ENCODE measurements around the gene GJC2.

The GJC2 gene

DNA sequence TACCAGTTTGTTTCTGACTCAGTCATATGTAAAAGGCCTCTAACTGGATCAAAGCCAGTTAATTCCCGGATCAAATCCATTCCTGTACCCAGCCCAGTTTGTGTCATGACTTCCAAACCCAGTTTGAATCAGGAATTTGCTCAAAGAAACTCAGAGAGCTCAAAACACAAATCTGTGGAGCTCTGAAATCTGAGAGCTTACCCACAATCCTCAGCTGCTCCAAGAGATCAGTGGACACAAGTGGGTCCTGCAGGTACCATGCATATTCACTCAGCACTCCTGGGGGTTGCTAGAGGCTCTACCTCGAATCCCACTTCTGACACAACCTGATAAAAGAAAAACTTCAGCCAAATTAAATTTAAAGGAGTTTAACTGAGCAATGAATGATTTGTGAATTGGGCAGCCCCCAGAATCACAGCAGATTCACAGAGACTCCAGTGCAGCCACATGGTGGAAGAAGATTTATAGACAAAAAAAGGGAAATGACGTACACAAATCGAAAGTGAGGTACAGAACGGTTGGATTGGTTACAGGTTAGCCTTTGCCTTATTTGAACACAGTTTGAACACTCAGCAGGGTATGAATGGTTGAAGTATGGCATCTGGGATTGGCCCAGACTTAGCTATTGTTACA, 28.8 kb upstream of the GJC2 start:
- DNase-seq: no peak
- Histone ChIP-seq H3K4me3 (ENCODE audit: low read depth, low read length) (no peak overlapping the region), H3K27ac (no peak overlapping the region), H3K36me3 (replicated peaks) (no peaks in the 10 kb centered on the region), H3K27me3 (replicated peaks) (no peaks in the 10 kb centered on the region)
- TF ChIP-seq, protein P1, sequence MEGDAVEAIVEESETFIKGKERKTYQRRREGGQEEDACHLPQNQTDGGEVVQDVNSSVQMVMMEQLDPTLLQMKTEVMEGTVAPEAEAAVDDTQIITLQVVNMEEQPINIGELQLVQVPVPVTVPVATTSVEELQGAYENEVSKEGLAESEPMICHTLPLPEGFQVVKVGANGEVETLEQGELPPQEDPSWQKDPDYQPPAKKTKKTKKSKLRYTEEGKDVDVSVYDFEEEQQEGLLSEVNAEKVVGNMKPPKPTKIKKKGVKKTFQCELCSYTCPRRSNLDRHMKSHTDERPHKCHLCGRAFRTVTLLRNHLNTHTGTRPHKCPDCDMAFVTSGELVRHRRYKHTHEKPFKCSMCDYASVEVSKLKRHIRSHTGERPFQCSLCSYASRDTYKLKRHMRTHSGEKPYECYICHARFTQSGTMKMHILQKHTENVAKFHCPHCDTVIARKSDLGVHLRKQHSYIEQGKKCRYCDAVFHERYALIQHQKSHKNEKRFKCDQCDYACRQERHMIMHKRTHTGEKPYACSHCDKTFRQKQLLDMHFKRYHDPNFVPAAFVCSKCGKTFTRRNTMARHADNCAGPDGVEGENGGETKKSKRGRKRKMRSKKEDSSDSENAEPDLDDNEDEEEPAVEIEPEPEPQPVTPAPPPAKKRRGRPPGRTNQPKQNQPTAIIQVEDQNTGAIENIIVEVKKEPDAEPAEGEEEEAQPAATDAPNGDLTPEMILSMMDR (IDR thresholded peaks at IDR 0.05; ENCODE audit: low read depth, low read length, missing control alignments): no peak
- in situ Hi-C loops (cut with HindIII; ENCODE audit: low pct_ligation_motif_present, low sequenced_read_pairs): no loop called here

GRCh38 chr1:228122921-228123441, 26.7 kb upstream of the GJC2 start:
- TF ChIP-seq, protein P1 (IDR thresholded peaks at IDR 0.05; ENCODE audit: low read depth, low read length, missing control alignments): peak; percentile 16
- no peaks in the 10 kb centered on the region for H3K27me3 ChIP-seq (replicated peaks)
- H3K4me3 ChIP-seq (ENCODE audit: low read depth, low read length): no peak overlapping the region
- H3K36me3 ChIP-seq (replicated peaks): no peaks in the 10 kb centered on the region
- no peak overlapping the region for H3K27ac ChIP-seq
- in situ Hi-C loops (cut with HindIII; ENCODE audit: low pct_ligation_motif_present, low sequenced_read_pairs): no loop called here
- DNase-seq: no peak

DNA sequence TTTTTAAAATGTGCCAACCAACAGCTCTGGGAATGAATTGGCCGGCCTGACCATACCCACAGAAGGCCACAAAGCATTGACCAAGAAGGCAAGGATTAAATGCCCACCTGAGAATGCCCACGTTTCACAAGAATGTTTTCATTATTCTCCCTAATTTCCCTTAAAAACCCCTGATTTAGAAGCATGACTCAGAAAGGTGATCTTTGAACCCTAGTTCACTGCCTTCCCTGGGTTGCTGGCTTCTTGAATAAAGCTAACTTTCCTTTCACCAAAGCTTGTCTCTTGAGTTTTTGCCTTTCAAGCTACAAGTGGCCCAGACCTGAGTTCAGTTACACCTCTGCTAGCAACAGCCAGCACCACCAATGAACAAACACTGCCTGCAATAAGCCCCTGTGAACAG, 26.2 kb upstream of the GJC2 start:
- no peaks in the 10 kb centered on the region for H3K36me3 ChIP-seq (replicated peaks)
- no peaks in the 10 kb centered on the region for H3K27me3 ChIP-seq (replicated peaks)
- H3K4me3 ChIP-seq (ENCODE audit: low read depth, low read length): no peak overlapping the region
- in situ Hi-C loops (cut with HindIII; ENCODE audit: low pct_ligation_motif_present, low sequenced_read_pairs): no loop called here
- TF ChIP-seq, protein P1 (IDR thresholded peaks at IDR 0.05; ENCODE audit: low read depth, low read length, missing control alignments): no peak
- DNase-seq: no peak
- no peak overlapping the region for H3K27ac ChIP-seq

GRCh38 chr1:228125185-228125584, 24.5 kb upstream of the GJC2 start:
- H3K4me3 ChIP-seq (ENCODE audit: low read depth, low read length): no peak overlapping the region
- no peaks in the 10 kb centered on the region for H3K36me3 ChIP-seq (replicated peaks)
- TF ChIP-seq, protein P1 (IDR thresholded peaks at IDR 0.05; ENCODE audit: low read depth, low read length, missing control alignments): no peak
- in situ Hi-C loops (cut with HindIII; ENCODE audit: low pct_ligation_motif_present, low sequenced_read_pairs): no loop called here
- DNase-seq: no peak
- H3K27me3 ChIP-seq (replicated peaks): no peaks in the 10 kb centered on the region
- H3K27ac ChIP-seq: no peak overlapping the region

DNA sequence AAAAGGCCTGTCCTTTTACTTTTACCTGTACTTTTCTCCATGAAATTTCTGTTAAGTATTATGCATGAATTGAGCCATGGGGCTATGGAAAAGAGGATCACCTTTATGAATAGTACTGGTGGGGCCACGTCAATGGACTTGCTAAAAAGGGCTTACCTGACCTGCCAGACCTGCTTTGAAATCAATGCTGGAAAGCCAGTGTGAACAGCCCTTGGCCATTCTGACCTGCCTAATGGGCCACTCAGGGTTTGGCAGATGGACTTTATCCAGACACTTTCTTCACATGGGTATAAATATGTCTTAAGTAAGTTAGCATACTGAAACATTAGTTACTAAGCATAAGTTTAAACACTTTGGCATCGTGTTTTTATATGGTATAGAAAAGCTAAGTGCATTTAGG, 18.0 kb upstream of the GJC2 start:
- TF ChIP-seq, protein P1 (IDR thresholded peaks at IDR 0.05; ENCODE audit: low read depth, low read length, missing control alignments): no peak
- Histone ChIP-seq H3K27ac (no peak overlapping the region), H3K4me3 (ENCODE audit: low read depth, low read length) (no peak overlapping the region), H3K27me3 (replicated peaks) (peaks cover 4% of the 10 kb centered on the region), H3K36me3 (replicated peaks) (no peaks in the 10 kb centered on the region)
- DNase-seq: no peak
- in situ Hi-C loops (cut with HindIII; ENCODE audit: low pct_ligation_motif_present, low sequenced_read_pairs): no loop called here

DNA sequence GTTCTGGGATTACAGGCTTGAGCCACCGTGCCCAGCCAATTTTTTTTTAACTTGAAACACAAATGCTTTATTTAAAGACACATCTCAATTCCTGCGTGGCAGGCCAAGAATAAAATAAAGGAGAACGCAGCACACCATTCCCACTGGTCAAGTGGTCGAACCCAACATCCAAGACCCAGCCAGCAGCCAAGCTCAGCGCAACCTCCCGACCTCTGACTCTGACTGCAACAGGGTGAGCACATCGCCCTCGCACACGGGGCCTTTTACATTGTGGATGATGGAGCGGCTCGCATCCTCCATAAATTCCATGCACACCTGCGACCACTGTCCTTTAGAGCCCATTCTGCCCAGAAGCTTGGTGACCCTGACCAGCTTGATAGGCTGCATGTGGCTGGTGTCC, 15.1 kb upstream of the GJC2 start:
- H3K36me3 ChIP-seq (replicated peaks): no peaks in the 10 kb centered on the region
- TF ChIP-seq, protein P1 (IDR thresholded peaks at IDR 0.05; ENCODE audit: low read depth, low read length, missing control alignments): no peak
- H3K27me3 ChIP-seq (replicated peaks): peaks cover 4% of the 10 kb centered on the region
- in situ Hi-C loops (cut with HindIII; ENCODE audit: low pct_ligation_motif_present, low sequenced_read_pairs): no loop called here
- no peak overlapping the region for H3K27ac ChIP-seq
- no peak for DNase-seq
- H3K4me3 ChIP-seq (ENCODE audit: low read depth, low read length): no peak overlapping the region

Data from brain microvascular endothelial cell (primary cell).